IPS DF 6.9 (cell line): ENCODE measurements around the gene CACNA1E.

ENCODE experiments used
- DNase-seq: peaks from one replicate; pipeline ENCODE4 v3.0.0-alpha.2; 2013; ENCODE audit warnings: low read depth, low spot score
- H3K27ac ChIP-seq: one replicate; pipeline ENCODE4 v1.5.1; 2013; ENCODE audit warnings: low read length, control low read depth
- H3K27me3 ChIP-seq: 2 replicates; pipeline ENCODE4 v1.6.1; 2013; ENCODE audit warnings: mild to moderate bottlenecking, low read length; ENCODE audit not compliant: control insufficient read depth, insufficient read depth
- H3K36me3 ChIP-seq: 2 replicates; pipeline ENCODE4 v1.6.1; 2013; ENCODE audit warnings: low read length; ENCODE audit not compliant: control insufficient read depth, insufficient read depth
- H3K4me1 ChIP-seq: 2 replicates; pipeline ENCODE4 v1.6.1; 2013; ENCODE audit warnings: low read length; ENCODE audit not compliant: control insufficient read depth, insufficient read depth
- H3K4me3 ChIP-seq: 2 replicates; pipeline ENCODE4 v1.5.1; 2013; ENCODE audit warnings: mild to moderate bottlenecking, low read length
- H3K9me3 ChIP-seq: 2 replicates; pipeline ENCODE4 v1.6.1; 2013; ENCODE audit warnings: low read length, inconsistent platforms; ENCODE audit not compliant: control insufficient read depth, insufficient read depth
- WGBS: extraction: QIAGEN DNeasy Blood & Tissue Kit; methylation state at CpG from one replicate; pipeline ENCODE4 v1.1.7; 2013; ENCODE audit warnings: mixed read lengths, missing lambda C conversion rate; ENCODE audit not compliant: insufficient read length, insufficient coverage; 5-methylcytosine and 5-hydroxymethylcytosine counted together

The CACNA1E gene

GRCh38 chr1:181714428-181714827 lies 231.1 kb downstream of the CACNA1E start:
- Histone ChIP-seq H3K4me3 (no peak overlapping the region), H3K36me3 (no peaks in the 10 kb centered on the region), H3K9me3 (no peaks in the 10 kb centered on the region), H3K27me3 (no peaks in the 10 kb centered on the region), H3K4me1 (peaks cover 1% of the 10 kb centered on the region; the same call in 1 of the 2 replicates), H3K27ac (no peak overlapping the region)
- DNase-seq, result peak; percentile 13
- no CpG with 5 or more reads among the region's 2 CpGs for WGBS

- peaks cover 1% of the 10 kb centered on the region; the same call in 1 of the 2 replicates for H3K4me1 ChIP-seq
- no peak for DNase-seq
- no CpG with 5 or more reads among the region's 6 CpGs for WGBS
- H3K27ac ChIP-seq, result no peak overlapping the region
- no peak overlapping the region for H3K4me3 ChIP-seq
- no peaks in the 10 kb centered on the region for H3K36me3 ChIP-seq
- no peaks in the 10 kb centered on the region for H3K27me3 ChIP-seq
- no peaks in the 10 kb centered on the region for H3K9me3 ChIP-seq
Observed at GRCh38 chr1:181718034-181718433, 234.7 kb downstream of the CACNA1E start.

- no peaks in the 10 kb centered on the region for H3K9me3 ChIP-seq
- no peaks in the 10 kb centered on the region for H3K27me3 ChIP-seq
- H3K4me1 ChIP-seq, result no peaks in the 10 kb centered on the region
- DNase-seq, result no peak
- H3K36me3 ChIP-seq, result no peaks in the 10 kb centered on the region
- H3K4me3 ChIP-seq, result no peak overlapping the region
- no CpG with 5 or more reads among the region's 4 CpGs for WGBS
- no peak overlapping the region for H3K27ac ChIP-seq
Observed at GRCh38 chr1:181726320-181727012, 243.1 kb downstream of the CACNA1E start.

GRCh38 chr1:181730606-181731005 lies 247.3 kb downstream of the CACNA1E start:
- H3K4me3 ChIP-seq, result no peak overlapping the region
- no CpG with 5 or more reads among the region's 7 CpGs for WGBS
- no peaks in the 10 kb centered on the region for H3K9me3 ChIP-seq
- no peak for DNase-seq
- no peaks in the 10 kb centered on the region for H3K36me3 ChIP-seq
- H3K4me1 ChIP-seq, result no peaks in the 10 kb centered on the region
- H3K27ac ChIP-seq, result no peak overlapping the region
- no peaks in the 10 kb centered on the region for H3K27me3 ChIP-seq

- no peak for DNase-seq
- H3K4me3 ChIP-seq, result no peak overlapping the region
- no CpG with 5 or more reads among the region's 31 CpGs for WGBS
- no peaks in the 10 kb centered on the region for H3K27me3 ChIP-seq
- H3K36me3 ChIP-seq, result no peaks in the 10 kb centered on the region
- no peaks in the 10 kb centered on the region for H3K4me1 ChIP-seq
- no peak overlapping the region for H3K27ac ChIP-seq
- no peaks in the 10 kb centered on the region for H3K9me3 ChIP-seq
Observed at GRCh38 chr1:181732218-181732990, 249.1 kb downstream of the CACNA1E start.

- no CpG with 5 or more reads among the region's 14 CpGs for WGBS
- DNase-seq, result no peak
Observed at GRCh38 chr1:181733486-181733885, 250.2 kb downstream of the CACNA1E start.

GRCh38 chr1:181737056-181737455 lies 253.7 kb downstream of the CACNA1E start:
- Histone ChIP-seq H3K27me3 (no peaks in the 10 kb centered on the region), H3K36me3 (no peaks in the 10 kb centered on the region), H3K9me3 (no peaks in the 10 kb centered on the region), H3K27ac (no peak overlapping the region), H3K4me3 (no peak overlapping the region), H3K4me1 (no peaks in the 10 kb centered on the region)
- no CpG with 5 or more reads among the region's 5 CpGs for WGBS
- no peak for DNase-seq

More at GRCh38 chr1:181733486-181733885, 250.2 kb downstream of the CACNA1E start:
- H3K4me3 ChIP-seq, result no peak overlapping the region
- H3K36me3 ChIP-seq, result no peaks in the 10 kb centered on the region
- H3K27ac ChIP-seq, result no peak overlapping the region
- H3K4me1 ChIP-seq, result no peaks in the 10 kb centered on the region
- no peaks in the 10 kb centered on the region for H3K27me3 ChIP-seq
- H3K9me3 ChIP-seq, result no peaks in the 10 kb centered on the region

GRCh38 chr1:181739214-181739613 lies 255.9 kb downstream of the CACNA1E start:
- no peak overlapping the region for H3K27ac ChIP-seq
- no peak for DNase-seq
- no CpG with 5 or more reads among the region's 9 CpGs for WGBS
- no peaks in the 10 kb centered on the region for H3K27me3 ChIP-seq
- H3K4me3 ChIP-seq, result no peak overlapping the region
- no peaks in the 10 kb centered on the region for H3K9me3 ChIP-seq
- no peaks in the 10 kb centered on the region for H3K4me1 ChIP-seq
- no peaks in the 10 kb centered on the region for H3K36me3 ChIP-seq

- H3K27me3 ChIP-seq, result no peaks in the 10 kb centered on the region
- H3K36me3 ChIP-seq, result no peaks in the 10 kb centered on the region
- no peak for DNase-seq
- H3K4me1 ChIP-seq, result no peaks in the 10 kb centered on the region
- H3K27ac ChIP-seq, result no peak overlapping the region
- H3K9me3 ChIP-seq, result no peaks in the 10 kb centered on the region
- WGBS, result no CpG with 5 or more reads among the region's 4 CpGs
- no peak overlapping the region for H3K4me3 ChIP-seq
Observed at GRCh38 chr1:181742426-181742825, 259.1 kb downstream of the CACNA1E start.

GRCh38 chr1:181743878-181744312 lies 260.6 kb downstream of the CACNA1E start:
- H3K36me3 ChIP-seq, result no peaks in the 10 kb centered on the region
- no peak overlapping the region for H3K4me3 ChIP-seq
- H3K4me1 ChIP-seq, result no peaks in the 10 kb centered on the region
- no peak for DNase-seq
- WGBS, result no CpG with 5 or more reads among the region's 6 CpGs
- H3K27ac ChIP-seq, result no peak overlapping the region
- H3K27me3 ChIP-seq, result no peaks in the 10 kb centered on the region
- no peaks in the 10 kb centered on the region for H3K9me3 ChIP-seq
